PFSK-1 (cell line): ENCODE data around the gene ARHGEF19.

Source experiments
- FOXP2 ChIP-seq: optimal IDR thresholded peaks from 2 replicates; pipeline ENCODE3; 2011; ENCODE audit warnings: borderline replicate concordance, control low read depth, inconsistent platforms; ENCODE audit not compliant: insufficient read depth; ENCODE audit errors: extremely low read length, extremely low read depth
- POLR2AphosphoS5 ChIP-seq: IDR thresholded peaks from 2 replicates; pipeline ENCODE4 v1.6.1; 2012; ENCODE audit warnings: low read depth, mild to moderate bottlenecking, control low read depth, low read length, moderate library complexity
- REST ChIP-seq, 2 experiments: IDR thresholded peaks; 2 replicates each; pipeline versions ENCODE4 v1.6.1 to v1.8.0; 2011 to 2012; ENCODE audit warnings: low read depth in 2 of 2, low read length in 2 of 2, control low read depth in 1 of 2, inconsistent platforms in 1 of 2, mild to moderate bottlenecking in 1 of 2, moderate library complexity in 1 of 2; ENCODE audit not compliant: insufficient read depth in 1 of 2
- SIN3A ChIP-seq: IDR thresholded peaks from 2 replicates; pipeline ENCODE4 v1.6.1; 2012; ENCODE audit warnings: mild to moderate bottlenecking, low read length, moderate library complexity, borderline replicate concordance; ENCODE audit not compliant: insufficient read depth
- TAF1 ChIP-seq: IDR thresholded peaks from 2 replicates; pipeline ENCODE4 v1.6.1; 2012; ENCODE audit warnings: low read length, control low read depth, borderline replicate concordance; ENCODE audit not compliant: insufficient read depth

The ARHGEF19 gene

GRCh38 chr1:16189003-16189402, 23.4 kb downstream of the ARHGEF19 start:
- TF ChIP-seq POLR2AphosphoS5 (no peak), SIN3A (no peak), TAF1 (no peak), FOXP2 (no peak), REST (IDR thresholded peaks at IDR 0.05; ENCODE audit: insufficient read depth in 1 of 2, low read depth in 2 of 2, low read length in 2 of 2) (no peak)

GRCh38 chr1:16187748-16188401, 24.6 kb downstream of the ARHGEF19 start:
- TF ChIP-seq FOXP2 = no peak
- TF ChIP-seq REST (IDR thresholded peaks at IDR 0.05; ENCODE audit: insufficient read depth in 1 of 2, low read depth in 2 of 2, low read length in 2 of 2) = no peak
- TF ChIP-seq TAF1 = no peak
- TF ChIP-seq POLR2AphosphoS5 = no peak

- no peak for TF ChIP-seq FOXP2
- no peak for TF ChIP-seq POLR2AphosphoS5
- no peak for TF ChIP-seq REST (IDR thresholded peaks at IDR 0.05; ENCODE audit: insufficient read depth in 1 of 2, low read depth in 2 of 2, low read length in 2 of 2)
- TF ChIP-seq SIN3A = no peak
- TF ChIP-seq TAF1 = no peak
Observed at GRCh38 chr1:16186655-16187235, 25.7 kb downstream of the ARHGEF19 start.

- no peak for TF ChIP-seq SIN3A
- TF ChIP-seq POLR2AphosphoS5 = no peak
Observed at GRCh38 chr1:16184557-16185303, 27.7 kb downstream of the ARHGEF19 start.

GRCh38 chr1:16183765-16184556, 28.5 kb downstream of the ARHGEF19 start:
- no peak for TF ChIP-seq REST (IDR thresholded peaks at IDR 0.05; ENCODE audit: insufficient read depth in 1 of 2, low read depth in 2 of 2, low read length in 2 of 2)
- no peak for TF ChIP-seq FOXP2
- no peak for TF ChIP-seq SIN3A
- TF ChIP-seq TAF1 = no peak
- TF ChIP-seq POLR2AphosphoS5 = no peak
